IPS-15b (cell line): ENCODE results near the gene BZW1.

Experiments used
- H3K27me3 ChIP-seq: one replicate; pipeline ENCODE4 v1.6.1; 2013; ENCODE audit warnings: low read length; ENCODE audit not compliant: control insufficient read depth, insufficient read depth
- H3K36me3 ChIP-seq: one replicate; pipeline ENCODE4 v1.6.1; 2013; ENCODE audit warnings: low read length; ENCODE audit not compliant: control insufficient read depth, insufficient read depth
- H3K4me1 ChIP-seq: one replicate; pipeline ENCODE4 v1.6.1; 2013; ENCODE audit warnings: mild to moderate bottlenecking, low read length; ENCODE audit not compliant: control insufficient read depth, insufficient read depth
- H3K4me3 ChIP-seq: one replicate; pipeline ENCODE4 v1.5.1; 2013; ENCODE audit warnings: low read depth, low read length
- H3K9ac ChIP-seq: one replicate; pipeline ENCODE4 v1.6.1; 2013; ENCODE audit warnings: low read depth, mild to moderate bottlenecking, low read length
- H3K9me3 ChIP-seq: one replicate; pipeline ENCODE4 v1.6.1; 2013; ENCODE audit warnings: mild to moderate bottlenecking, low read length; ENCODE audit not compliant: control insufficient read depth, insufficient read depth

Gene BZW1

DNA sequence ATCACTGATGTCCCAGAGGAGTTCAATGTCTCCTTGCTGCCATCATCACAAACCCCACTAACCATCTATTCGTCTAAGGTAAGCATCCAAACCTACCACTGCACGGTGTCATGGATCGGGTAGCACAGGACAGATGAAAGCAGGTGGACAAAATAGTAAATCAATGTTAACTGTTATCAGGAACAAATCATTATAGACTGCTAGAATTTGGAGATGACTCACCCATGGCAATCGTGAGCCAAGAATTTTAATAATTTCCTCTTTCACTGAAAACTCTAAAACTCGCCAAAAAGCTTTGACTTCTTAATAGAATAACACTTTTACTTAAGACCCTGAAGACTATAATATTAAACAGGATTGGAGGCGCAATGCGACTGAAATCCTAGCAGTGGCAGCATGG lies 33.7 kb upstream of the BZW1 start:
- Histone ChIP-seq H3K4me1 (peaks cover 3% of the 10 kb centered on the region), H3K4me3 (no peak overlapping the region), H3K9ac (no peak overlapping the region), H3K36me3 (no peaks in the 10 kb centered on the region), H3K9me3 (no peaks in the 10 kb centered on the region), H3K27me3 (no peaks in the 10 kb centered on the region)

DNA sequence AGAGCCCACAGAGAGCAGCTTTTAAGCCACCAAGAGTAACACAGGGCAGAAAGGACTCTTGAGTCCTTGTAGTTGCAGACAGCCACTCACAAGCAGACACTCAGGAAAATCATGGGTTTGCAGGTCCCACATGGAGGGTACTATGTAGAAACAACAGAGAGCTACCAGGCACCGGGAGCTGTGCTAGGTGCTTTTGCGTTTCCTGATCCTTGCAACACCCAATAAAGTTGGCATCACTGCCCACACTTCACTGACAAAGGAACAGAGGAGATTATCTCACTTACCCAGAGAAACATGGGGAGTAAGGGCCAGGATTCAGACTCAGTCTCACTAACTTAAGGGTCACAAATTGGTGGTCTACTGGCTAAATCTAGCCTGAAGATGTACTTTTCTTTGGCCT lies 32.5 kb upstream of the BZW1 start:
- H3K9ac ChIP-seq: no peak overlapping the region
- no peak overlapping the region for H3K4me3 ChIP-seq
- no peaks in the 10 kb centered on the region for H3K27me3 ChIP-seq
- peaks cover 3% of the 10 kb centered on the region for H3K4me1 ChIP-seq
- no peaks in the 10 kb centered on the region for H3K9me3 ChIP-seq
- no peaks in the 10 kb centered on the region for H3K36me3 ChIP-seq

DNA sequence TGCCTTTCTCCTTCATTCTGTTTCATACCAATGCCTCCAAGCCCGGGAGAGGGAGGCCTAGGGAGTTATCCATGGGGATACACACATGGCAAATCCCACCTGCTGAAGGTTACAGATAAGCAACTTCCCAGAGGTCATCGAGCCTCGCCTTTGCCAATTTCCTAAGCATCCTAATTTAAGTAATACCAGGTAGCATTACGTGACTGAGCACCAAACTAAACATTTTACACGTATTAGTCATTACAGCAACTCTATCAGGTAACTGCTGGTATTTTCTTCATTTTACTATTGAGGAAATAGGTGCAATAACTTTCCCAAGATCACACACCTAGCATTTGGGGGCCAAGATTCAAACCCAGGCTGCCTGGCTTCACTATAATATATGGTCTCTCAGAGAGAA lies 30.1 kb upstream of the BZW1 start:
- peaks cover 3% of the 10 kb centered on the region for H3K4me1 ChIP-seq
- H3K4me3 ChIP-seq: no peak overlapping the region
- no peaks in the 10 kb centered on the region for H3K9me3 ChIP-seq
- H3K36me3 ChIP-seq: no peaks in the 10 kb centered on the region
- no peak overlapping the region for H3K9ac ChIP-seq
- H3K27me3 ChIP-seq: no peaks in the 10 kb centered on the region

DNA sequence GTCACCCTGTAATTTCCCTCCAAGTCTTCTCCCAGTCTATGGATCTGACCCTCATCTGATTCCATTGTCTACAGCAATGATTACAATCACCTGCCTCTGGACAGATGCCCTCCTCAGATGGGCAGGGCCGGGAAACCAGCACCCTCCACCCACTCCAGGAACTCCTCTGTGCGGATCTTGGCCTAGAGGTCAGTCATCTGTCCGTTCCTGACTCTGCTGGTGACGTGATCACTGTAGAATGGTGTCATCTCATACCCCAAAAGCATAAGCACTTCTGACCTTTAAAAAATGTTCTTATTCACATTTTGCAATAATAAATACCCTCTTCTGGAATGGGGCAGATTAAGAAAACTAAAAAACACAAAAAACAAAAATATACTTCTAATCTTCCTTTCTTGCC lies 29.5 kb upstream of the BZW1 start:
- no peaks in the 10 kb centered on the region for H3K27me3 ChIP-seq
- H3K4me1 ChIP-seq: no peaks in the 10 kb centered on the region
- no peaks in the 10 kb centered on the region for H3K9me3 ChIP-seq
- H3K9ac ChIP-seq: no peak overlapping the region
- H3K36me3 ChIP-seq: no peaks in the 10 kb centered on the region
- H3K4me3 ChIP-seq: no peak overlapping the region

DNA sequence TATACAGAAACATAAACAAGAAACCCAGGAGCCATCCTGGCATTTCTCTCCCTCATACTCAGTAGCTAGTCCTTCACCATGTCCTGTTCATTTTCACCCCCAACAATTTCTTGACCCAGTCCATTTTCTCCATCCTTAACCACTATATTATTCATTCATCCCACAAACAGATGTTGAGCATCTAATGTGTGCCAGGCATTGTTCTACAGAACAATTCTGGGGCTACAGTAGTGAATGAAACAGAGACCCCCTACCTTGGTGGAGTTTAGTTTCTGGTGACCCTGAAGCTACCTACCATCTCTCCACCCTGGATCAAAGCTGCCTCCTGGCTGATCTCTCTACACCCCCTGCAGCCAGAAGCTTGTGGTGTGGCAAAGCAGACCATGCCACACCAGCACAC lies 27.5 kb upstream of the BZW1 start:
- no peaks in the 10 kb centered on the region for H3K9me3 ChIP-seq

DNA sequence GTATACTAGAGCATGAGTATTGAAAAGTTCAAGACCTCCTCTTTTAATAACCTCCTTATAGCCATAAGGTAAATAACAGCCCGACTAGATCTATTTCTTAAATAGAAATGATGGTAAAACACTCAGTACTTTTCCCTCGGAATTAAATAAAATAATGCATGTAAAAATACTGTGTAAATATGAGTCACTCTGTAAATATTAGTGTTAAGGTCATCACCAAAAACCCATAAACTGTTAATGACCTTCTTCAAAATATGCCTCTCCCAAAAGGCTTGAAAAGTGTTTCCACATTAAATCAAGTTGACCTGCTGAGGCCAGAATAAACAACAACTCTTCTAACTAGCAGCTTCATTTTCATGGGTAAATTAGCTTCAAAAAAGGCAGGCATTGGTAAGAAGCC lies 25.3 kb upstream of the BZW1 start:
- Histone ChIP-seq H3K4me1 (peaks cover 7% of the 10 kb centered on the region), H3K36me3 (no peaks in the 10 kb centered on the region), H3K9me3 (no peaks in the 10 kb centered on the region), H3K4me3 (no peak overlapping the region), H3K9ac (no peak overlapping the region), H3K27me3 (no peaks in the 10 kb centered on the region)

More for the DNA sequence above, 27.5 kb upstream of the BZW1 start:
- no peaks in the 10 kb centered on the region for H3K27me3 ChIP-seq
- no peak overlapping the region for H3K9ac ChIP-seq
- H3K4me3 ChIP-seq: no peak overlapping the region
- H3K36me3 ChIP-seq: no peaks in the 10 kb centered on the region
- no peaks in the 10 kb centered on the region for H3K4me1 ChIP-seq

DNA sequence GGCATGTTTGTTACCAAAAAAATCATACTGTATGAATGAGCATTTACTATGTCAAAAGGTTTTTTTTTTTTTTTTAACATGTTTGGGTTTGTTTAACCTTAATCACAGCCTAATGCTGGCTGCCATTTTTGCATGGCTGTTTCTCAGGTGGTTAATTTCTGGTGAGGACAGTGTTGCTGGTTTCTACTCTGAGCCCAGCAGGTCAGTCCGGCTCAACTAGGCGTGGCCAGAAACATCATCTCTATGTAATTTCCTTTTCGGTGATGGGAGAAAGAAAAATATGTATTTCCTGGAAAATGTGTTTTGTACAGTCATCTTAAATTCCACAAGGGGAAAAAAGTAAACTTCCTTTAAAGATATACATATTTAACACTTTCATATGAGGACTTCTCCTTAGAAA lies 24.9 kb upstream of the BZW1 start:
- peaks cover 7% of the 10 kb centered on the region for H3K4me1 ChIP-seq
- no peaks in the 10 kb centered on the region for H3K36me3 ChIP-seq
- H3K27me3 ChIP-seq: no peaks in the 10 kb centered on the region
- no peaks in the 10 kb centered on the region for H3K9me3 ChIP-seq
- H3K4me3 ChIP-seq: no peak overlapping the region
- H3K9ac ChIP-seq: no peak overlapping the region

DNA sequence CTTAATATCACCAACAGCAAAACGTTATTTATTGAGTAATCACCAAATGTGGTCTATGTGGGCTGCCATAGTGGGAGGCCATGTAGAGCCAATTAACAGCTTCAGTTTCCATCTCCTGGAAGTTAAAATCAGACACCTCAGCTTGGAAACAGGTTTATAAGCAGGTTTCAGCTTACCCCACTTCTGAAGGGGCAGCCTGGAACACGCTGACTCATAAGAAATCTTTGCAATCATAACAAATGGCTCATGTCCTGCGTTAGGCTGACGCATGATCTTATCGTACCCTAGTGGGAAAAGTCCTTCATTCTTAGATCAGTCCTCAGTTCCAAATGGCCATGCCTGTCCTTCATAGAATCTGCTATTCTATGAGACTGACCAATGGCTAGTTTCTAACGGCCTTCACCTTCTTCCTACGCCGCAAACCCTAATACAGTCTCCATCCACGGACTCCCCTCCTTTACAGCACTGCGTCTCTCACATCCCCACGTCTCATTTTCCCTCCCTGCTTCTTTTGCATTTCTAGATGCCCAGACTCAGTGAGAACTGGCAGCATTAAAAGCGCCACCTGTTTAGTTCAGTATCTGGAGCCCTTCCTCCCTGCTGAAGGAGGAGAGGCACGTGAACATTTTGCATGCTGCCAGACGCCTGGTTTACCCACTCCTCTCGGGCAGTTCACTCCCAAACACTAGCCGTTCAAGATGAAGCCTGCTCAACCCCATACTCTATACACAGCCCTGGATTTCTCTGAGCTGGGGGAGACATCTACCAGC lies 24.2 kb upstream of the BZW1 start:
- Histone ChIP-seq H3K9ac (no peak overlapping the region), H3K4me3 (no peak overlapping the region), H3K36me3 (no peaks in the 10 kb centered on the region), H3K9me3 (no peaks in the 10 kb centered on the region), H3K4me1 (peaks cover 7% of the 10 kb centered on the region), H3K27me3 (no peaks in the 10 kb centered on the region)

DNA sequence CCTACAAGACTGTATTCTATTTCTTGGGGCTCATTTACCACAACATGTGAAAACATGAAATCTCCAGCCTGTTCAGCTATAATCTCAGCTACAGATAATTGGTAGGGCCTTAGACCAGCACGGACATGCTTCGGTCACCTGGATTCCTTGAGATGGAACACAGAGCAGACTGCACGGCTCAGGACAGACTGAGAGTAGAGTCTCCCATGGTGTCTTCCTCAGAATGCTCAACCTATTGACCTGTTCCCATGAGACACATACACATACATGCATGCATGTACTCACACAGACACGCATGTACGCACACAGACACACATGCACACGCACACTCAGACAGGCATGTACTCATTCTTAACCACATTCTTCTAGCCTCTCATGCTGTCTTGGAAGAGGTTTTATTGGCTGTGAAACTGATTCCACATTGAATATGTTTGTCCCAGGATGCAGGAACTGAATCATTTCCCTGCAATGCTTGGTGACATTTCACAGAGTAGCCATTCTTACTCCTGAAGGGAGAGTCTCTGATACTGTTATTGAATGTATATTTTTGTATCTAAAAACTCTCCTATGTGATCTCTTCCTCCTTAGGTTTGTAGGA lies 23.5 kb upstream of the BZW1 start:
- Histone ChIP-seq H3K4me1 (peaks cover 7% of the 10 kb centered on the region), H3K9me3 (no peaks in the 10 kb centered on the region), H3K9ac (no peak overlapping the region), H3K27me3 (no peaks in the 10 kb centered on the region), H3K4me3 (no peak overlapping the region), H3K36me3 (no peaks in the 10 kb centered on the region)

DNA sequence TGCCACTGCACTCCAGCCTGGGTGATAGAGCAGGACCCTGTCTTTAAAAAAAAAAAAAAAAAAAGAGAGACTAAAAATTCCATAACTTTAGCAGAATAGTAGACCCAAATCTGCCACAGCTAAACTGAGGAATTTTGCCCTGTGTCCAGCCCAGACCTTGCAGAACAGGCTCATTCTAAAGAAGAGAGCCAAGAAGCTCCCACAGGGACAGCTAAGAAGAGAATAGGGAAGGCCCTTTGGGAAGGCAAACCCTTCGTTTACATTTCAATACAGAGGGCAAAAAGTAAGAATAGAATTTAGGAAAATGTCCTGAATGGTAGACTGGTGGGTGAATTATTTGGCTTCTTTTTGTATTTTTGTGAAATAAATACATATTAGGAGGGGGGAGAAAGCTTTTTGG lies 21.5 kb upstream of the BZW1 start:
- Histone ChIP-seq H3K4me1 (peaks cover 7% of the 10 kb centered on the region), H3K9ac (no peak overlapping the region), H3K4me3 (no peak overlapping the region), H3K27me3 (no peaks in the 10 kb centered on the region), H3K9me3 (no peaks in the 10 kb centered on the region), H3K36me3 (no peaks in the 10 kb centered on the region)

DNA sequence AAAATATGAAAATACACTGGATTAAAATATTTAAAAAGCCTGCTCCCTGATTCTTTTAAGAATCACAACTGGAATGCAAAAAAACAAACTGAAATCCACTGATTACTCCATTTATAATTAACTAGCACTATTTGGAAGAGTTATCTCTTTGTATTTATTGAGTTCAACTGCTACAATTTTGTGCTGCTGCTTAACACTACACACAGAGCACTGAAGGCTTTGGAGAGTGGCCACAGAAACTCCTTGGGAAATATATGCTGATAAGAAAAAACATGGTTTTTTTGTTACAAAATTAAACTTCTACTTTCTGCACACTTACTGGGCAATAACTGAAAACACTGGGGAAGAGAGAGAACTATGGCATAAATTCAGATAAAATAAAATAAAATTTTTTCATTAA lies 19.8 kb upstream of the BZW1 start:
- Histone ChIP-seq H3K27me3 (no peaks in the 10 kb centered on the region), H3K9ac (no peak overlapping the region), H3K9me3 (no peaks in the 10 kb centered on the region), H3K36me3 (no peaks in the 10 kb centered on the region), H3K4me1 (peaks cover 7% of the 10 kb centered on the region), H3K4me3 (no peak overlapping the region)

DNA sequence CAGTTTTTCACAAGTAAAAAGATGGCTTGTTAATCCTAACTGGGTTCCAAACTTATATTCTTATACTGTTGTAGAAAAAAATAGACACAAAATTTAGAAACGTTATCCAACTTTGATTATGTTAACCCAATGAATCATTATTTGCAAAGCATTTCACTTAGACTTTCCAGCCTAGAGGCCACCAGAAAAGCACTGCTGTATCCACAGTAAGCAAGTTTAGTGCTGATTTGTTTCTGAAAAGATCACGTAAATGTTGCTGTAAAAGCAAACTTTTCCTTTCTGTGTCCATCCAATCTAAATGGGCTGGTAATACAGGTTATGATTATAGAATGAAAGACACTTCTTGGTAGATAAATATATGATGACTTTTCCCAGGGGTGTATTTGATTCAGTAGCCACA lies 17.6 kb upstream of the BZW1 start:
- H3K4me1 ChIP-seq: peaks cover 7% of the 10 kb centered on the region
- H3K27me3 ChIP-seq: no peaks in the 10 kb centered on the region
- no peaks in the 10 kb centered on the region for H3K9me3 ChIP-seq
- no peak overlapping the region for H3K9ac ChIP-seq
- no peaks in the 10 kb centered on the region for H3K36me3 ChIP-seq
- H3K4me3 ChIP-seq: no peak overlapping the region
